Suprapubic skin (tissue), 4 donors: ENCODE results near the gene RBPMS2. TPM values are rescaled to one million over a fixed set of nuclear protein-coding genes. Genes with fewer than 3 reads are reported as not detected.

Experiments used
- DNase-seq, 2 donors: peaks; one replicate each; pipeline ENCODE4 v3.0.0-alpha.2; 2019; ENCODE audit warnings: low spot score in 2 of 2
- H3K27ac ChIP-seq: fragments of 200-600 bp; sonication (generic); one replicate; pipeline ENCODE4 v1.5.1; 2019
- H3K27me3 ChIP-seq: fragments of 200-600 bp; sonication (generic); one replicate; pipeline ENCODE4 v1.5.1; 2019
- H3K36me3 ChIP-seq: fragments of 200-600 bp; sonication (generic); one replicate; pipeline ENCODE4 v1.5.1; 2019
- H3K4me1 ChIP-seq: fragments of 200-600 bp; sonication (generic); one replicate; pipeline ENCODE4 v1.5.1; 2019
- H3K4me3 ChIP-seq: fragments of 200-600 bp; sonication (generic); one replicate; pipeline ENCODE4 v1.5.1; 2019; ENCODE audit warnings: mild to moderate bottlenecking
- H3K9me3 ChIP-seq: fragments of 200-600 bp; sonication (generic); one replicate; pipeline ENCODE4 v1.5.1; 2019
- EP300 ChIP-seq: sonication (generic); formaldehyde crosslinking; IDR thresholded peaks from one replicate; pipeline ENCODE4 v1.6.1; 2017; ENCODE audit warnings: antibody characterized with exemption
- POLR2A ChIP-seq, 2 donors: fragments of 450-650 bp; IDR thresholded peaks; one replicate each; pipeline ENCODE4 v1.6.1; 2017; ENCODE audit warnings: antibody characterized with exemption in 2 of 2, mild to moderate bottlenecking in 2 of 2, moderate library complexity in 2 of 2
- POLR2AphosphoS5 ChIP-seq, 3 donors: sonication (generic); formaldehyde crosslinking; IDR thresholded peaks; one replicate each; pipeline ENCODE4 v1.6.1; 2017; ENCODE audit warnings: antibody characterized with exemption in 3 of 3
- WGBS: methylation state at CpG from one replicate; pipeline ENCODE4 v1.1.5; 2018; 5-methylcytosine and 5-hydroxymethylcytosine counted together
- total RNA-seq, 4 donors: library from RNA; depleted of rRNA; stranded (reverse); fragments of >200 nt; gene quantifications; one replicate each; pipeline ENCODE4 v1.1.0, GENCODE V29; 2016
- TF ChIP-seq, protein P1 (sequence below), 2 donors: fragments of 200-600 bp in 1 of 2; fragments of 450-650 bp in 1 of 2; sonication (generic) in 1 of 2; IDR thresholded peaks; one replicate each; pipeline ENCODE4 v1.5.1; 2016 to 2019; ENCODE audit warnings: antibody characterized with exemption in 2 of 2, mild to moderate bottlenecking in 1 of 2, moderate library complexity in 1 of 2

RBPMS2 gene
- total RNA-seq, 4 donors from 2014 or later: 0.68 to 1.1 (median 0.79) TPM

GRCh38 chr15:64740311-64741170 is 34.8 kb downstream of the RBPMS2 start:
- no peak for DNase-seq
- no peak overlapping the region for H3K27ac ChIP-seq
- H3K36me3 ChIP-seq: no peaks in the 10 kb centered on the region
- H3K4me3 ChIP-seq: no peak overlapping the region
- no peaks in the 10 kb centered on the region for H3K27me3 ChIP-seq
- H3K9me3 ChIP-seq: no peaks in the 10 kb centered on the region
- TF ChIP-seq POLR2A (IDR thresholded peaks at IDR 0.05) (no peak), EP300 (no peak), POLR2AphosphoS5 (IDR thresholded peaks at IDR 0.05) (no peak)
- TF ChIP-seq, protein P1, sequence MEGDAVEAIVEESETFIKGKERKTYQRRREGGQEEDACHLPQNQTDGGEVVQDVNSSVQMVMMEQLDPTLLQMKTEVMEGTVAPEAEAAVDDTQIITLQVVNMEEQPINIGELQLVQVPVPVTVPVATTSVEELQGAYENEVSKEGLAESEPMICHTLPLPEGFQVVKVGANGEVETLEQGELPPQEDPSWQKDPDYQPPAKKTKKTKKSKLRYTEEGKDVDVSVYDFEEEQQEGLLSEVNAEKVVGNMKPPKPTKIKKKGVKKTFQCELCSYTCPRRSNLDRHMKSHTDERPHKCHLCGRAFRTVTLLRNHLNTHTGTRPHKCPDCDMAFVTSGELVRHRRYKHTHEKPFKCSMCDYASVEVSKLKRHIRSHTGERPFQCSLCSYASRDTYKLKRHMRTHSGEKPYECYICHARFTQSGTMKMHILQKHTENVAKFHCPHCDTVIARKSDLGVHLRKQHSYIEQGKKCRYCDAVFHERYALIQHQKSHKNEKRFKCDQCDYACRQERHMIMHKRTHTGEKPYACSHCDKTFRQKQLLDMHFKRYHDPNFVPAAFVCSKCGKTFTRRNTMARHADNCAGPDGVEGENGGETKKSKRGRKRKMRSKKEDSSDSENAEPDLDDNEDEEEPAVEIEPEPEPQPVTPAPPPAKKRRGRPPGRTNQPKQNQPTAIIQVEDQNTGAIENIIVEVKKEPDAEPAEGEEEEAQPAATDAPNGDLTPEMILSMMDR (IDR thresholded peaks at IDR 0.05): no peak
- H3K4me1 ChIP-seq: no peaks in the 10 kb centered on the region
- WGBS: 69% methylated on average over 31 of the region's 31 CpGs

GRCh38 chr15:64739577-64740143 is 35.7 kb downstream of the RBPMS2 start:
- H3K27ac ChIP-seq: no peak overlapping the region

GRCh38 chr15:64739156-64739555 is 36.2 kb downstream of the RBPMS2 start:
- Histone ChIP-seq H3K36me3 (no peaks in the 10 kb centered on the region), H3K4me3 (no peak overlapping the region), H3K27ac (no peak overlapping the region), H3K9me3 (no peaks in the 10 kb centered on the region), H3K27me3 (no peaks in the 10 kb centered on the region), H3K4me1 (no peaks in the 10 kb centered on the region)
- TF ChIP-seq EP300 (no peak), POLR2AphosphoS5 (IDR thresholded peaks at IDR 0.05) (no peak), POLR2A (IDR thresholded peaks at IDR 0.05) (no peak)
- TF ChIP-seq, protein P1 (IDR thresholded peaks at IDR 0.05): no peak
- 72% methylated on average over 7 of the region's 7 CpGs for WGBS
- no peak for DNase-seq

More at GRCh38 chr15:64739577-64740143, 35.7 kb downstream of the RBPMS2 start:
- no peaks in the 10 kb centered on the region for H3K27me3 ChIP-seq
- WGBS: 81% methylated on average over 9 of the region's 9 CpGs
- TF ChIP-seq, protein P1 (IDR thresholded peaks at IDR 0.05): no peak
- TF ChIP-seq POLR2AphosphoS5 (IDR thresholded peaks at IDR 0.05) (no peak), EP300 (no peak)
- H3K4me1 ChIP-seq: no peaks in the 10 kb centered on the region
- H3K4me3 ChIP-seq: no peak overlapping the region
- DNase-seq: no peak
- no peaks in the 10 kb centered on the region for H3K36me3 ChIP-seq
- no peaks in the 10 kb centered on the region for H3K9me3 ChIP-seq

GRCh38 chr15:64738226-64739095 is 36.9 kb downstream of the RBPMS2 start:
- H3K9me3 ChIP-seq: no peaks in the 10 kb centered on the region
- no peaks in the 10 kb centered on the region for H3K36me3 ChIP-seq
- H3K27me3 ChIP-seq: no peaks in the 10 kb centered on the region
- DNase-seq: no peak
- no peak overlapping the region for H3K4me3 ChIP-seq
- H3K4me1 ChIP-seq: no peaks in the 10 kb centered on the region
- TF ChIP-seq, protein P1 (IDR thresholded peaks at IDR 0.05): no peak
- TF ChIP-seq POLR2A (IDR thresholded peaks at IDR 0.05) (no peak), POLR2AphosphoS5 (IDR thresholded peaks at IDR 0.05) (no peak), EP300 (no peak)
- no peak overlapping the region for H3K27ac ChIP-seq
- 92% methylated on average over 7 of the region's 27 CpGs for WGBS
